Endothelial cell of umbilical vein (primary cell): ENCODE measurements around the gene MED16. TPM values are rescaled to one million over a fixed set of nuclear protein-coding genes. Genes with fewer than 3 reads are reported as not detected.

Experiments
- BruUV-seq: library from RNA; stranded (reverse); fragments of 400-500 nt; replicated peaks from 2 replicates; lab custom pipeline; 2021; lab: Mats Ljungman, UMichigan
- CTCF ChIA-PET: fragments of 300-600, 350-600 bp; sonication (Branson Sonifier 250); formaldehyde crosslinking; loops from one replicate; lab custom pipeline; 2021; ENCODE audit warnings: antibody characterized with exemption, inconsistent platforms; lab: Charles Lee
- POLR2A ChIA-PET: fragments of 300-600, 350-600 bp; sonication (Branson Sonifier 250); formaldehyde crosslinking; loops from one replicate; lab custom pipeline; 2021; ENCODE audit warnings: antibody characterized with exemption, inconsistent platforms; lab: Charles Lee
- DNase-seq: peaks from one replicate; pipeline ENCODE4 v3.0.0-alpha.2; 2011; ENCODE audit warnings: low read depth, low spot score
- FAIRE-seq: peaks from 2 replicates; lab custom pipeline; 2011; peaks lifted over from hg19 to GRCh38; lab: Jason Lieb, UNC
- H2AFZ ChIP-seq: 2 replicates; pipeline ENCODE4 v1.6.0; 2012; ENCODE audit warnings: low read depth, low read length, control low read depth, inconsistent platforms
- H3K27ac ChIP-seq: 2 replicates; pipeline ENCODE4 v1.5.1; 2011; ENCODE audit warnings: low read depth, mild to moderate bottlenecking, control low read depth, low read length, moderate library complexity; ENCODE audit not compliant: insufficient read depth
- H3K27me3 ChIP-seq, 2 experiments: 2 replicates each; pipeline versions ENCODE4 v1.6.0 to v1.6.1; 2011; ENCODE audit warnings: low read length in 2 of 2, mixed read lengths in 1 of 2; ENCODE audit not compliant: control insufficient read depth in 2 of 2, insufficient read depth in 2 of 2
- H3K36me3 ChIP-seq, 2 experiments: 2 replicates in 1 of 2; 3 replicates in 1 of 2; pipeline ENCODE4 v1.5.1; 2011; ENCODE audit warnings: low read length in 2 of 2, mild to moderate bottlenecking in 1 of 2, moderate library complexity in 1 of 2; ENCODE audit not compliant: control insufficient read depth in 2 of 2, insufficient read depth in 2 of 2; ENCODE audit errors: extremely low read depth in 1 of 2
- H3K4me1 ChIP-seq: 3 replicates; pipeline ENCODE4 v1.5.1; 2011; ENCODE audit warnings: mild to moderate bottlenecking, low read length; ENCODE audit not compliant: control insufficient read depth, insufficient read depth; ENCODE audit errors: extremely low read depth
- H3K4me2 ChIP-seq: 2 replicates; pipeline ENCODE4 v1.6.1; 2011; ENCODE audit warnings: low read length, control low read depth, mixed read lengths; ENCODE audit not compliant: insufficient read depth
- H3K4me3 ChIP-seq, 3 experiments: fragments of 200-600 bp in 1 of 3; sonication (generic), shearing (Covaris generic) in 1 of 3; replicated peaks in 1 of 3; 2 replicates each; pipeline ENCODE4 v1.5.1; 2011 to 2016; ENCODE audit warnings: control low read depth in 3 of 3, low read length in 3 of 3, mild to moderate bottlenecking in 2 of 3, inconsistent platforms in 1 of 3, low read depth in 1 of 3, moderate library complexity in 1 of 3; ENCODE audit not compliant: insufficient read depth in 1 of 3
- H3K79me2 ChIP-seq: 2 replicates; pipeline ENCODE4 v1.6.0; 2012; ENCODE audit warnings: low read length, inconsistent platforms; ENCODE audit not compliant: control insufficient read depth, insufficient read depth
- H3K9ac ChIP-seq: replicated peaks from 2 replicates; pipeline ENCODE3; 2011; ENCODE audit warnings: low read length, control low read depth; ENCODE audit not compliant: insufficient read depth; ENCODE audit errors: extremely low read depth
- H3K9me1 ChIP-seq: replicated peaks from 3 replicates; pipeline ENCODE4 v1.6.0; 2011; ENCODE audit warnings: mild to moderate bottlenecking, low read length; ENCODE audit not compliant: control insufficient read depth, insufficient read depth; ENCODE audit errors: extremely low read depth
- H3K9me3 ChIP-seq: replicated peaks from 2 replicates; pipeline ENCODE4 v1.5.1; 2012; ENCODE audit warnings: low read length, inconsistent platforms; ENCODE audit not compliant: control insufficient read depth, insufficient read depth
- H4K20me1 ChIP-seq: replicated peaks from 2 replicates; pipeline ENCODE3; 2011; ENCODE audit warnings: mild to moderate bottlenecking, low read length; ENCODE audit not compliant: control insufficient read depth, insufficient read depth; ENCODE audit errors: extremely low read depth
- CTCF ChIP-seq, 2 donors: IDR thresholded peaks; 1 replicate in 1 of 2; 2 replicates in 1 of 2; pipeline ENCODE4 v1.5.1; 2011; ENCODE audit warnings: low read length in 2 of 2, mild to moderate bottlenecking in 2 of 2, moderate library complexity in 2 of 2, control low read depth in 1 of 2, inconsistent platforms in 1 of 2, low read depth in 1 of 2; ENCODE audit not compliant: insufficient read depth in 1 of 2; ENCODE audit errors: extremely low read depth in 1 of 2
- EZH2 ChIP-seq: IDR thresholded peaks from 2 replicates; pipeline ENCODE4 v1.6.1; 2012; ENCODE audit warnings: borderline replicate concordance, low read depth, mild to moderate bottlenecking, moderate library complexity, low read length, inconsistent platforms; ENCODE audit not compliant: severe bottlenecking
- FOS ChIP-seq: IDR thresholded peaks from 2 replicates; pipeline ENCODE4 v1.6.1; 2011; ENCODE audit warnings: mild to moderate bottlenecking, low read length, moderate library complexity, borderline replicate concordance; ENCODE audit not compliant: insufficient read depth
- GATA2 ChIP-seq: IDR thresholded peaks from 2 replicates; pipeline ENCODE4 v1.7.0; 2011; ENCODE audit warnings: low read depth, mild to moderate bottlenecking, moderate library complexity, mixed read lengths, low read length; ENCODE audit not compliant: insufficient read length, insufficient read depth
- JUN ChIP-seq: IDR thresholded peaks from 2 replicates; pipeline ENCODE4 v1.6.1; 2011; ENCODE audit warnings: borderline replicate concordance, low read depth; ENCODE audit not compliant: insufficient read length, insufficient read depth
- MAX ChIP-seq: IDR thresholded peaks from 2 replicates; pipeline ENCODE4 v1.6.1; 2011; ENCODE audit not compliant: insufficient read depth, insufficient read length
- MYC ChIP-seq: IDR thresholded peaks from one replicate; pipeline ENCODE4 v1.6.1; 2011; ENCODE audit warnings: mild to moderate bottlenecking, low read depth, low read length
- POLR2A ChIP-seq: IDR thresholded peaks from 2 replicates; pipeline ENCODE4 v1.6.1; 2012; ENCODE audit warnings: low read depth, mild to moderate bottlenecking, control low read depth, low read length
- POLR2AphosphoS5 ChIP-seq: IDR thresholded peaks from 2 replicates; pipeline ENCODE4 v1.6.1; 2012; ENCODE audit warnings: low read depth, mild to moderate bottlenecking, control low read depth, low read length, moderate library complexity; ENCODE audit not compliant: insufficient read depth
- dilution Hi-C: fragments of 300-500 bp; cut with MboI; formaldehyde crosslinking; loops from one replicate; pipeline ENCODE4 v1.15.0; 2019; ENCODE audit warnings: low sequenced_read_pairs; ENCODE audit not compliant: extremely low pct_ligation_motif_present
- intact Hi-C: fragments of 100-400 bp; cut with micrococcal nuclease; formaldehyde crosslinking; loops from one replicate; pipeline ENCODE4 v1.10.0; 2022
- polyA plus RNA-seq, 4 experiments: library from polyadenylated mRNA; depleted of rRNA in 3 of 4; stranded (reverse) in 3 of 4; unstranded in 1 of 4; fragments of >200 nt; gene quantifications; 2 replicates each; pipeline versions ENCODE4 v1.2.1 to v1.2.3, GENCODE V29; 2011 to 2012; ENCODE audit warnings: missing spikeins in 1 of 4
- total RNA-seq: library from RNA; stranded (reverse); gene quantifications from 2 replicates; pipeline ENCODE4 v1.2.3, GENCODE V29; 2021

The MED16 gene
- total and polyA plus RNA-seq, 2 donors (not counting 3 experiments of a cell fraction or from before 2014, with no cell fraction given): 63.1 to 66.5 TPM

- no peak for FAIRE-seq
- no peak overlapping the region for H3K4me3 ChIP-seq
- no peak overlapping the region for H3K9ac ChIP-seq
- ChIA-PET POLR2A (no interaction called here), CTCF (no interaction called here)
- no peaks in the 10 kb centered on the region for H3K27me3 ChIP-seq
- TF ChIP-seq CTCF (IDR thresholded peaks at IDR 0.05; ENCODE audit: extremely low read depth in 1 of 2, insufficient read depth in 1 of 2, low read depth in 1 of 2, low read length in 2 of 2) (no peak), GATA2 (no peak), MYC (no peak)
- no peak overlapping the region for H3K4me2 ChIP-seq
- DNase-seq: no peak
- H4K20me1 ChIP-seq: no peaks in the 10 kb centered on the region
- intact Hi-C loops: no loop called here
- H3K9me3 ChIP-seq: no peaks in the 10 kb centered on the region
- peaks cover 0 to 11% of the 10 kb centered on the region in 2 experiments for H3K36me3 ChIP-seq
- H3K27ac ChIP-seq: no peak overlapping the region
- no TSS peak for BruUV-seq
- H2AFZ ChIP-seq: no peak overlapping the region
- no peaks in the 10 kb centered on the region for H3K79me2 ChIP-seq
- dilution Hi-C loops: no loop called here
- peaks cover 9% of the 10 kb centered on the region for H3K4me1 ChIP-seq
- H3K9me1 ChIP-seq: no peaks in the 10 kb centered on the region
Measured at GRCh38 chr19:867301-867793, 25.6 kb downstream of the MED16 start.

- peaks cover 9% of the 10 kb centered on the region for H3K4me1 ChIP-seq
- no peaks in the 10 kb centered on the region for H3K9me1 ChIP-seq
- BruUV-seq: no TSS peak
- no peaks in the 10 kb centered on the region for H3K9me3 ChIP-seq
- no peak overlapping the region for H3K27ac ChIP-seq
- H3K9ac ChIP-seq: no peak overlapping the region
- no peaks in the 10 kb centered on the region for H3K79me2 ChIP-seq
- no peak overlapping the region for H3K4me3 ChIP-seq
- no peak overlapping the region for H2AFZ ChIP-seq
- FAIRE-seq: no peak
- H3K4me2 ChIP-seq: no peak overlapping the region
- no peak for TF ChIP-seq EZH2
- TF ChIP-seq POLR2A: no peak
- no peak for TF ChIP-seq POLR2AphosphoS5
- TF ChIP-seq FOS: no peak
- no peak for TF ChIP-seq JUN
- TF ChIP-seq CTCF (IDR thresholded peaks at IDR 0.05; ENCODE audit: extremely low read depth in 1 of 2, insufficient read depth in 1 of 2, low read depth in 1 of 2, low read length in 2 of 2): no peak
- no peak for TF ChIP-seq MAX
- TF ChIP-seq GATA2: no peak
- no peak for TF ChIP-seq MYC
- no peak for DNase-seq
- ChIA-PET CTCF (no interaction called here), POLR2A (no interaction called here)
- H4K20me1 ChIP-seq: no peaks in the 10 kb centered on the region
- dilution Hi-C loops: no loop called here
- H3K36me3 ChIP-seq: peaks cover 0 to 11% of the 10 kb centered on the region in 2 experiments
- intact Hi-C loops: no loop called here
- no peaks in the 10 kb centered on the region for H3K27me3 ChIP-seq
Measured at GRCh38 chr19:866769-867300, 26.2 kb downstream of the MED16 start.
